Heart right ventricle (tissue), 16 donors: ENCODE data around the gene AGPAT1. TPM values are rescaled to one million over a fixed set of nuclear protein-coding genes. Genes with fewer than 3 reads are reported as not detected.

Experiments
- ATAC-seq, 8 donors: fragments of 200-7000 bp; cut with Tn5 transposase; one replicate each; pipeline ENCODE4 v1.9.1; 2020; ENCODE audit warnings: mild to moderate bottlenecking in 8 of 8, moderate library complexity in 8 of 8, moderate number of reproducible peaks in 1 of 8
- DNase-seq, 2 donors: peaks; one replicate each; pipeline ENCODE4 v3.0.0-alpha.2; 2020
- H3K27ac ChIP-seq, 10 donors: fragments of 200-600 bp; sonication (generic) in 2 of 10; one replicate each; pipeline versions ENCODE4 v1.5.0 to v1.8.0; 2020 to 2022; ENCODE audit warnings: mild to moderate bottlenecking in 3 of 10
- H3K27me3 ChIP-seq, 7 donors: fragments of 200-600 bp; one replicate each; pipeline ENCODE4 v1.8.0; 2021 to 2022; ENCODE audit warnings: mild to moderate bottlenecking in 2 of 7
- H3K36me3 ChIP-seq, 9 donors: fragments of 200-600 bp; sonication (generic) in 1 of 9; one replicate each; pipeline versions ENCODE4 v1.5.0 to v1.8.0; 2020 to 2022; ENCODE audit warnings: mild to moderate bottlenecking in 2 of 9
- H3K4me1 ChIP-seq, 9 donors: fragments of 200-600 bp; sonication (generic) in 1 of 9; one replicate each; pipeline versions ENCODE4 v1.5.0 to v1.8.0; 2020 to 2022; ENCODE audit warnings: mild to moderate bottlenecking in 4 of 9
- H3K4me3 ChIP-seq, 10 donors: fragments of 200-600 bp; sonication (generic) in 2 of 10; one replicate each; pipeline versions ENCODE4 v1.5.0 to v1.8.0; 2020 to 2022; ENCODE audit warnings: mild to moderate bottlenecking in 7 of 10, moderate library complexity in 2 of 10
- H3K9me3 ChIP-seq, 11 donors: fragments of 200-600 bp in 10 of 11; sonication (generic) in 2 of 11; one replicate each; pipeline versions ENCODE4 v1.5.0 to v1.8.0; 2013 to 2022; ENCODE audit warnings: mild to moderate bottlenecking in 2 of 11, control low read depth in 1 of 11, moderate library complexity in 1 of 11
- WGBS, 2 donors: extraction: QIAGEN DNeasy Blood & Tissue Kit; methylation state at CpG; one replicate each; pipeline ENCODE4 v1.1.7; 2013; ENCODE audit warnings: inconsistent platforms in 1 of 2; 5-methylcytosine and 5-hydroxymethylcytosine counted together
- intact Hi-C, 10 donors: fragments of 100-400 bp; cut with DNase I; formaldehyde crosslinking; loops; one replicate each; pipeline versions ENCODE4 v1.11.1 to v1.14.2; 2022
- polyA plus RNA-seq, 2 donors: library from polyadenylated mRNA; stranded (reverse); fragments of 200-250 nt; gene quantifications; one replicate each; pipeline ENCODE4 v1.2.3, GENCODE V29; 2013
- total RNA-seq, 10 donors: library from RNA; stranded (reverse); fragmentation: NEBNext Ultra II Directional in 3 of 10; extraction: Animal tissue kit (Norgen Biotek cat#: 25700) in 3 of 10; gene quantifications; one replicate each; pipeline versions ENCODE4 v1.2.1 to v1.2.4, GENCODE V29; 2021 to 2023
- TF ChIP-seq, protein P1 (sequence below), 9 donors: fragments of 200-600 bp; sonication (generic) in 2 of 9; IDR thresholded peaks; one replicate each; pipeline versions ENCODE4 v1.5.0 to v1.8.0; 2021 to 2022; ENCODE audit warnings: antibody characterized with exemption in 9 of 9, mild to moderate bottlenecking in 5 of 9, moderate library complexity in 1 of 9
- donor health status: Arrhythmogenic right ventricular cardiomyopathy.
- donor health status: ischemic (EF 13 %, LVEDD 7.1; RV severe dilation, severe dysfunction).
- donor health status: healthy with polysubstance abuse.
- donor health status: DM: no; HTN: yes; CAD: no.
- donor health status: DM: no; HTN: no; CAD: no.
- donor health status: ischemic (EF 25% LVEDD 6.9; RV normal size, moderate dysfunction).
- donor health status: ischemic (EF 25% LVEDD 5.7; RV mildly dilated, moderate dysfunction).
- donor health status: healthy.
- donor health status: DM: yes; HTN: yes; CAD: no.
- donor health status: Ischemic cardiomyopathy.
- donor health status: ischemic (EF 35%, LVEDD 5.7; RV mildly dilated, moderate dysfunction).
- donor health status: nonischemic (EF 11% LVEDD 7.7; RV severe dilation, severe dysfunction).
- donor health status: DM: yes; HTN: yes; CAD: no.
- donor health status: PGD.
- donor health status: ischemic (EF 29% LVEDD 5.4; RV normal size, mild dysfunction).
- donor health status: nonischemic (EF 23%, LVEDD 6.1; RV moderate dilation, normal function).

AGPAT1 gene
- total and polyA plus RNA-seq, 12 donors: 39.0 to 63.1 (median 49.1) TPM

DNA sequence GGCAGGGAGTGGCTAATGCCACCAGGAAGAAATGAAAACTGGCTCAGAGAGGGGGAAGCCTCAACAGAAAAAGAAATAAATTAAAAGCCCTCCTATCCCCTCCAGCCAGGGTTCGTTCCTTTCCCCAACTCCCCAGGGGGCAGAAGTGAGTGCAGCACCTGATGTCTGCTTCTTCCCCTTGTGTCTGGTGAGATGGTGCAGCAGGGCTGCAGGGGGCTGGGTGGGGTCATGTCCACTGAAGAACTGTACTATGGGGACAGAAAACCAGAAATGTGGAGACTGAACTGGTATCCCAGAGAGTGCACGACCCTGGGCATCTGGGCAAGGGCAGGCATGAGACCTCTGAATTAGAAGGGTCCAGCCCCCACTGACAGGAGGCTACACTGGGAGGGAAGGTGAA lies 7.5 kb downstream of the AGPAT1 start:
- H3K4me3 ChIP-seq: no peak overlapping the region
- peaks cover 0 to 75% (median 17%) of the 10 kb centered on the region in 9 donors for H3K36me3 ChIP-seq
- H3K27me3 ChIP-seq: no peaks in the 10 kb centered on the region
- H3K27ac ChIP-seq: peak overlapping the region in 5 of 10 donors; percentile 13 to 64 (median 23)
- H3K4me1 ChIP-seq: peaks cover 0 to 7% (median 0%) of the 10 kb centered on the region in 9 donors
- 74 to 75% methylated on average over 2 of the region's 2 CpGs for WGBS, 2 donors
- no peak for ATAC-seq
- TF ChIP-seq, protein P1, sequence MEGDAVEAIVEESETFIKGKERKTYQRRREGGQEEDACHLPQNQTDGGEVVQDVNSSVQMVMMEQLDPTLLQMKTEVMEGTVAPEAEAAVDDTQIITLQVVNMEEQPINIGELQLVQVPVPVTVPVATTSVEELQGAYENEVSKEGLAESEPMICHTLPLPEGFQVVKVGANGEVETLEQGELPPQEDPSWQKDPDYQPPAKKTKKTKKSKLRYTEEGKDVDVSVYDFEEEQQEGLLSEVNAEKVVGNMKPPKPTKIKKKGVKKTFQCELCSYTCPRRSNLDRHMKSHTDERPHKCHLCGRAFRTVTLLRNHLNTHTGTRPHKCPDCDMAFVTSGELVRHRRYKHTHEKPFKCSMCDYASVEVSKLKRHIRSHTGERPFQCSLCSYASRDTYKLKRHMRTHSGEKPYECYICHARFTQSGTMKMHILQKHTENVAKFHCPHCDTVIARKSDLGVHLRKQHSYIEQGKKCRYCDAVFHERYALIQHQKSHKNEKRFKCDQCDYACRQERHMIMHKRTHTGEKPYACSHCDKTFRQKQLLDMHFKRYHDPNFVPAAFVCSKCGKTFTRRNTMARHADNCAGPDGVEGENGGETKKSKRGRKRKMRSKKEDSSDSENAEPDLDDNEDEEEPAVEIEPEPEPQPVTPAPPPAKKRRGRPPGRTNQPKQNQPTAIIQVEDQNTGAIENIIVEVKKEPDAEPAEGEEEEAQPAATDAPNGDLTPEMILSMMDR (IDR thresholded peaks at IDR 0.05): no peak
- DNase-seq: no peak
- H3K9me3 ChIP-seq: no peaks in the 10 kb centered on the region
- intact Hi-C loops: no loop called here

DNA sequence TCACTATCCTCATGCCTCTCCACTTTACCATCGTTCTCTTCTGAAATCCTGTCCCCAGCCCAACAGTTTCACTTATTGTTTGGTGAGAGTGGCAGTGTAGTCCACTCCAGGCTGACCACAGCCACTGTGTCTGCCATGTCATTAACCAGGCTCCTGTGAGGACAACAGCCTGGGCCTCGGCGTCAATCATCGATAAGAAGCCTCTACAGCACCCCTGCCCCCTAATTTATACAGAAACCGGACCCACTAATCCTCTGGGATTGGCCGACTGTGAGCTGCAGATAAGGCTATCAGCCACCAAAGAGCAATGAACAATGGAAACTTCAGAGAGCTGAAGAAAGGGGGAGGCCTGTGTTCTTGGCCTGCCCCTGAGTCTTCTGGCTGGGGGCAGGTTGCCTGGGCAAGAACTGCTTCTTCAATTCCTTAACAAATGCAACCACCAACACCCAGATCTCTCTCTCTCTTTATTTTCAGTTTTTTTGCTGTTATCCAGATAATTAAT lies 8.1 kb downstream of the AGPAT1 start:
- WGBS, 2 donors: 36 to 48% methylated on average over 6 of the region's 6 CpGs
- H3K36me3 ChIP-seq: peaks cover 0 to 80% (median 23%) of the 10 kb centered on the region in 9 donors
- H3K9me3 ChIP-seq: no peaks in the 10 kb centered on the region
- no peak for ATAC-seq
- peak overlapping the region in 5 of 10 donors; percentile 7 to 64 (median 23) for H3K27ac ChIP-seq
- no peak overlapping the region for H3K4me3 ChIP-seq
- no peak for DNase-seq
- H3K27me3 ChIP-seq: no peaks in the 10 kb centered on the region
- intact Hi-C loops: no loop called here
- TF ChIP-seq, protein P1 (IDR thresholded peaks at IDR 0.05): no peak
- H3K4me1 ChIP-seq: peaks cover 0 to 9% (median 0%) of the 10 kb centered on the region in 9 donors

DNA sequence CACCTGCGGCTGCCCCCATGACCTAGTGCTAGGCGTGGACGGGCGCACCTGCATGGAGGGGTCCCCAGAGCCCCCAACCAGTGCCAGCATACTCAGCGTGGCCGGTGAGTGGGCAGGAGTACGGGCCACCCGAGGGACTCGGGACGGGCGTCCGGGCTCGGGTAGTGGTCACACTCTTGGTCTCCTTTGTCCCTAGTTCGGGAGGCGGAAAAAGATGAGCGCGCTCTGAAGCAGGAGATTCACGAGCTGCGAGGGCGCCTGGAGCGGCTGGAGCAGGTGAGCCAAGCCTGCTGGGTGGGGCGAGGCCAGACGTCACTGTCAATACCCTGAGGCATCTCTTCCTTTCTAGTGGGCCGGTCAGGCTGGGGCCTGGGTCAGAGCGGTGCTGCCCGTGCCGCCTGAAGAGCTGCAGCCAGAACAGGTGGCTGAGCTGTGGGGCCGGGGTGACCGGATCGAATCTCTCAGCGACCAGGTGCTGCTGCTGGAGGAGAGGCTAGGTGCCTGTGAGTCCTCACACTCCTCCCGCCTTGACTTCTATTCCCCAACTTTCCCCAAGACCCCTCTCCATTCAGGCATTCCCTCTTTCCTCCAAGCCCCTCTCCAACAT lies 8.6 kb downstream of the AGPAT1 start:
- peaks cover 0 to 9% (median 0%) of the 10 kb centered on the region in 9 donors for H3K4me1 ChIP-seq
- H3K27ac ChIP-seq: peak overlapping the region in 5 of 10 donors; percentile 7 to 64 (median 16)
- no peaks in the 10 kb centered on the region for H3K9me3 ChIP-seq
- intact Hi-C loops: no loop called here
- peak in 1 of 8 donors; percentile 6 for ATAC-seq
- H3K4me3 ChIP-seq: no peak overlapping the region
- peaks cover 0 to 86% (median 25%) of the 10 kb centered on the region in 9 donors for H3K36me3 ChIP-seq
- TF ChIP-seq, protein P1 (IDR thresholded peaks at IDR 0.05): no peak
- no peaks in the 10 kb centered on the region for H3K27me3 ChIP-seq
- WGBS, 2 donors: 81 to 85% methylated on average over 31 to 32 of the region's 32 CpGs
- DNase-seq: no peak

DNA sequence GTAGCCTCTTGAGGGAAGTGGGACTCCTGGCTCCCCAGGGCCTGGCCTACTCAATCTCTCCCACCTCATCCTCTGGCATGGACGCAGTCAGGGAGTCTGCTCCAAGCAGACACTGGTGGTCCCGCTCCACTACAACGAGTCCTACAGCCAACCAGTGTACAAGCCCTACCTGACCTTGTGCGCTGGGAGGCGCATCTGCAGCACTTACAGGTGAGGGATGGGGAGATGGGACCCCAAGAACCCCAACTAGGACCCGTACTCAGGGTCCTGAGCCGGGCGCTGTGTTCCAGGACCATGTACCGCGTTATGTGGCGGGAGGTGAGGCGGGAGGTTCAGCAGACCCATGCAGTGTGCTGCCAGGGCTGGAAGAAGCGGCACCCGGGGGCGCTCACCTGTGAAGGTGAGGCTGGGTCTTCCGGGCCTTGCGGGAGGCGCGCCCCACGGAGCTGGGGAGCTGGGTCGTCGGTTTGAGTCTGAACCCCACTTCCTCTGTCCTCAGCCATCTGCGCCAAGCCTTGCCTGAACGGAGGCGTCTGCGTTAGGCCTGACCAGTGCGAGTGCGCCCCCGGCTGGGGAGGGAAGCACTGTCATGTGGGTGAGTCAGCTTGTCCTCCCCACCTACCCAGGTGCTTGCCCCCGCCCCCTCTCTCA lies 9.3 kb downstream of the AGPAT1 start:
- no peaks in the 10 kb centered on the region for H3K9me3 ChIP-seq
- no peak overlapping the region for H3K4me3 ChIP-seq
- peaks cover 0 to 9% (median 0%) of the 10 kb centered on the region in 9 donors for H3K4me1 ChIP-seq
- peaks cover 0 to 93% (median 25%) of the 10 kb centered on the region in 9 donors for H3K36me3 ChIP-seq
- intact Hi-C loops: no loop called here
- ATAC-seq: peak in 1 of 8 donors; percentile 10
- TF ChIP-seq, protein P1 (IDR thresholded peaks at IDR 0.05): no peak
- no peak for DNase-seq
- no peaks in the 10 kb centered on the region for H3K27me3 ChIP-seq
- peak overlapping the region in 2 of 10 donors; percentile 6 to 17 for H3K27ac ChIP-seq
- WGBS, 2 donors: 78 to 88% methylated on average over 30 of the region's 30 CpGs
